MM.1S (cell line): ENCODE data around the gene PRSS38.

ENCODE experiments used
- DNase-seq: peaks from one replicate; pipeline ENCODE4 v3.0.0-alpha.2; 2015
- H2AFZ ChIP-seq: fragments of 300-600 bp; sonication (generic); 2 replicates; pipeline ENCODE4 v1.6.0; 2016; ENCODE audit warnings: antibody characterized with exemption, low read length
- H3F3A ChIP-seq: fragments of 300-600 bp; sonication (generic); 2 replicates; pipeline ENCODE4 v1.6.1; 2016; ENCODE audit warnings: mild to moderate bottlenecking, antibody characterized with exemption, low read length, moderate library complexity, mixed read lengths; ENCODE audit not compliant: insufficient read depth
- H3K27ac ChIP-seq: fragments of 300-600 bp; sonication (generic); 2 replicates; pipeline ENCODE4 v1.5.1; 2016; ENCODE audit warnings: mild to moderate bottlenecking, low read length
- H3K27me3 ChIP-seq: fragments of 300-600 bp; sonication (generic); replicated peaks from 2 replicates; pipeline ENCODE4 v1.6.0; 2016; ENCODE audit warnings: low read length; ENCODE audit not compliant: insufficient read depth
- H3K36me3 ChIP-seq: fragments of 300-600 bp; sonication (generic); replicated peaks from 2 replicates; pipeline ENCODE4 v1.6.1; 2016; ENCODE audit warnings: mild to moderate bottlenecking, low read length, mixed read lengths; ENCODE audit not compliant: insufficient read depth
- H3K4me1 ChIP-seq: fragments of 300-600 bp; sonication (generic); 2 replicates; pipeline ENCODE4 v1.6.1; 2016; ENCODE audit warnings: low read length, mixed read lengths
- H3K4me2 ChIP-seq: fragments of 300-600 bp; sonication (generic); 2 replicates; pipeline ENCODE4 v1.6.0; 2016; ENCODE audit warnings: low read depth, low read length
- H3K4me3 ChIP-seq: fragments of 300-600 bp; sonication (generic); 2 replicates; pipeline ENCODE4 v1.5.1; 2016; ENCODE audit warnings: low read length, mixed read lengths
- H3K79me2 ChIP-seq: fragments of 300-600 bp; sonication (generic); 2 replicates; pipeline ENCODE4 v1.6.1; 2016; ENCODE audit warnings: mixed run types, low read length, mixed read lengths
- H3K9ac ChIP-seq: fragments of 300-600 bp; sonication (generic); 2 replicates; pipeline ENCODE4 v1.6.1; 2016; ENCODE audit warnings: low read length, mixed read lengths
- H3K9me2 ChIP-seq: fragments of 300-600 bp; sonication (generic); replicated peaks from 2 replicates; pipeline ENCODE4 v1.6.1; 2016; ENCODE audit warnings: mild to moderate bottlenecking, low read length, mixed read lengths; ENCODE audit not compliant: insufficient read depth
- H3K9me3 ChIP-seq: fragments of 300-600 bp; sonication (generic); replicated peaks from 2 replicates; pipeline ENCODE4 v1.6.1; 2016; ENCODE audit warnings: mild to moderate bottlenecking, low read length, mixed read lengths; ENCODE audit not compliant: insufficient read depth
- H4K20me1 ChIP-seq: fragments of 300-600 bp; sonication (generic); 2 replicates; pipeline ENCODE4 v1.6.1; 2016; ENCODE audit warnings: mild to moderate bottlenecking, low read length, moderate library complexity, mixed read lengths; ENCODE audit not compliant: insufficient read depth
- EZH2 ChIP-seq: fragments of 300-600 bp; sonication (generic); optimal IDR thresholded peaks from 2 replicates; pipeline ENCODE3; 2017; ENCODE audit warnings: low read depth, mild to moderate bottlenecking, antibody characterized with exemption, low read length, mixed read lengths
- EZH2phosphoT487 ChIP-seq: fragments of 300-600 bp; sonication (generic); IDR thresholded peaks from 2 replicates; pipeline ENCODE4 v1.6.1; 2018; ENCODE audit warnings: antibody characterized with exemption, low read length
- TF ChIP-seq, protein P1 (sequence below): fragments of 300-600 bp; sonication (generic); IDR thresholded peaks from 2 replicates; pipeline ENCODE4 v1.5.1; 2016; ENCODE audit warnings: antibody characterized with exemption, low read length, mixed read lengths

PRSS38 gene

DNA sequence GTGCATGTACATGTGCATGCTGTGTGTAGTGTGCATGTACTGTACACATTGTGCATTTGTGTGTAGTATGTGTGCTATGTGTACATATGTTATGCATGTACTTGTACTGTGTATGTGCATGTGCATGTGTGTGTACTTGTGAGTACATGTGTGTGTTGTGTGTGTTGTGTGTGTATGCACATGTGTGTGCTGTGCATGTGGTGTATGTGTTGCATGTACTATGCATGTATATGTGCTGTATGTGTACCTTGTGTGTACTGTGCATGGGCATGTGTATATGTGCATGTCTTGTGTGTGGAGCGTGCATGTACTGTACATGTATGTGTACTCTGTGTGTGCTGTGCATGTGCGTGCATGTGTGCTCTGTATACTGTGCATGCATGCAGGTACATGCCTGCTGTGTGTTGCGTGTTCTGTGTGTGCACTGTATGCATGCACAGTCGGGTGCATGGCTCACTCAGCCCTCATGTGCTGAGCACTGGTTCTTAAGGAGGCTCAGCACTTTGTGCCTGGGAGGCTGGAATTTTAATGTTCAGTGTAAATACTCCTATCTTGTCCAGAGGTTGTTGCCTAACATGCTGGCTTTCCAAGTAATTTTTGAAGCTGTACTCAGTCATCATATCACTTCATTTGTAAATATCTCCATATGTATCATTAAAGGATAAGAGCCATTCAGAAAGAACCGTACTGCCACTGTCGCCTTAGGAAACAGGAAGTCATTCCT lies 47.9 kb upstream of the PRSS38 start:
- H3K36me3 ChIP-seq = peaks cover 6% of the 10 kb centered on the region; the same call in 1 of the 2 replicates
- no peak overlapping the region for H3K9ac ChIP-seq
- no peaks in the 10 kb centered on the region for H3K9me3 ChIP-seq
- no peak overlapping the region for H3K27ac ChIP-seq
- no peaks in the 10 kb centered on the region for H3K27me3 ChIP-seq
- H2AFZ ChIP-seq = no peak overlapping the region
- H4K20me1 ChIP-seq = no peaks in the 10 kb centered on the region
- DNase-seq = no peak
- TF ChIP-seq EZH2 = no peak
- TF ChIP-seq EZH2phosphoT487 = no peak
- TF ChIP-seq, protein P1, sequence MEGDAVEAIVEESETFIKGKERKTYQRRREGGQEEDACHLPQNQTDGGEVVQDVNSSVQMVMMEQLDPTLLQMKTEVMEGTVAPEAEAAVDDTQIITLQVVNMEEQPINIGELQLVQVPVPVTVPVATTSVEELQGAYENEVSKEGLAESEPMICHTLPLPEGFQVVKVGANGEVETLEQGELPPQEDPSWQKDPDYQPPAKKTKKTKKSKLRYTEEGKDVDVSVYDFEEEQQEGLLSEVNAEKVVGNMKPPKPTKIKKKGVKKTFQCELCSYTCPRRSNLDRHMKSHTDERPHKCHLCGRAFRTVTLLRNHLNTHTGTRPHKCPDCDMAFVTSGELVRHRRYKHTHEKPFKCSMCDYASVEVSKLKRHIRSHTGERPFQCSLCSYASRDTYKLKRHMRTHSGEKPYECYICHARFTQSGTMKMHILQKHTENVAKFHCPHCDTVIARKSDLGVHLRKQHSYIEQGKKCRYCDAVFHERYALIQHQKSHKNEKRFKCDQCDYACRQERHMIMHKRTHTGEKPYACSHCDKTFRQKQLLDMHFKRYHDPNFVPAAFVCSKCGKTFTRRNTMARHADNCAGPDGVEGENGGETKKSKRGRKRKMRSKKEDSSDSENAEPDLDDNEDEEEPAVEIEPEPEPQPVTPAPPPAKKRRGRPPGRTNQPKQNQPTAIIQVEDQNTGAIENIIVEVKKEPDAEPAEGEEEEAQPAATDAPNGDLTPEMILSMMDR = no peak
- H3F3A ChIP-seq = peaks cover 5% of the 10 kb centered on the region; the same call in 1 of the 2 replicates
- peaks cover 7% of the 10 kb centered on the region for H3K4me1 ChIP-seq
- H3K4me2 ChIP-seq = no peak overlapping the region
- no peak overlapping the region for H3K4me3 ChIP-seq
- no peaks in the 10 kb centered on the region for H3K9me2 ChIP-seq
- peaks cover 14% of the 10 kb centered on the region for H3K79me2 ChIP-seq

DNA sequence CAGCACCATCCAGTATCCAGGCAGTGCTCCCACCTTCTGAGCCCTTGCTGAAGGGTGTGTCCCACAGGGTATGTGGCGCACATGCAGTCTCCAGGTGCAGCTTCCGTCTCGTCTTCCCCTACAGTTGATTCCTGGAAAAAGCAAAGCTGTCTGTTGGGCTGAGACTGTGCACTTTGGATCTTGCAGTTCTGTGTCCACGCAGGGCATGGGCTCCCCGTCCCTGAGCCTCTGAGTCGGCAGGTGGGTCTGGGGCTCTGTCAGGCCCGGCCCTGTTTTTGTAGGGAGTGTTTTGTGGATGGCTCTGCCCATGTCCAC lies 47.4 kb upstream of the PRSS38 start:
- H3K36me3 ChIP-seq = peaks cover 6% of the 10 kb centered on the region; the same call in 1 of the 2 replicates
- no peak overlapping the region for H3K9ac ChIP-seq
- H3K4me1 ChIP-seq = peaks cover 2% of the 10 kb centered on the region
- no peak overlapping the region for H3K4me3 ChIP-seq
- no peaks in the 10 kb centered on the region for H4K20me1 ChIP-seq
- H3K27ac ChIP-seq = no peak overlapping the region
- no peak overlapping the region for H3K4me2 ChIP-seq
- no peaks in the 10 kb centered on the region for H3K27me3 ChIP-seq
- peaks cover 11% of the 10 kb centered on the region for H3K79me2 ChIP-seq
- H3F3A ChIP-seq = no peaks in the 10 kb centered on the region
- DNase-seq = no peak
- TF ChIP-seq EZH2phosphoT487 = no peak
- no peak overlapping the region for H2AFZ ChIP-seq
- no peaks in the 10 kb centered on the region for H3K9me3 ChIP-seq
- no peaks in the 10 kb centered on the region for H3K9me2 ChIP-seq

DNA sequence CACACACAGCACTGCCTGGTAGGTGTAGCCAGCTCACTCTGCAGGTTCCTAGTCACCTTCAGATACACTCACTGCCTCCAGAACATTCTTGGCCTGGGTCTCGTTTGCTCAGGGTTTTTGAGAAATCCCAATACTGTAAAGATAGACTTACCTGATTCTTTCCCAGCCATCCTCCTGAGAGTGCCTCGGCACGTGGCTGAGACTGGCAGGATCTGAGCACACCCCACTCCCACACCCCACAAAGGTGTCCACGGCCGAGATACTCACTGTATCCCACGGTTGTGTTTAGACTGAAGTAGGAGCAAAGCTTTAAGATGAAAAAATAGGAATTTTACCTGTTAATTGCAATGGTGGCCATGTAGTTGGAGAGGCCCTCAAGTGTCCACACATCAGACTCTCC lies 46.8 kb upstream of the PRSS38 start:
- H3K79me2 ChIP-seq = peaks cover 6% of the 10 kb centered on the region
- no peak overlapping the region for H3K9ac ChIP-seq
- H3K36me3 ChIP-seq = peaks cover 6% of the 10 kb centered on the region; the same call in 1 of the 2 replicates
- H2AFZ ChIP-seq = no peak overlapping the region
- no peak for DNase-seq
- no peaks in the 10 kb centered on the region for H3K9me2 ChIP-seq
- no peaks in the 10 kb centered on the region for H3F3A ChIP-seq
- H3K27ac ChIP-seq = no peak overlapping the region
- H3K27me3 ChIP-seq = no peaks in the 10 kb centered on the region
- no peaks in the 10 kb centered on the region for H3K4me1 ChIP-seq
- no peaks in the 10 kb centered on the region for H3K9me3 ChIP-seq
- no peaks in the 10 kb centered on the region for H4K20me1 ChIP-seq
- TF ChIP-seq EZH2phosphoT487 (no peak), EZH2 (no peak)
- TF ChIP-seq, protein P1 = no peak
- H3K4me3 ChIP-seq = no peak overlapping the region
- H3K4me2 ChIP-seq = no peak overlapping the region
